AG09319 (cell line): ENCODE data around the gene EIF1.

ENCODE experiments used
- DNase-seq: peaks from one replicate; pipeline ENCODE4 v3.0.0-alpha.2; 2010; ENCODE audit warnings: low read depth; ENCODE audit errors: extremely low read depth
- TF ChIP-seq, protein P1 (sequence below): IDR thresholded peaks from 2 replicates; pipeline ENCODE4 v1.5.1; 2011; ENCODE audit warnings: low read depth, mild to moderate bottlenecking, inconsistent platforms, low read length, moderate library complexity

The EIF1 gene

DNA sequence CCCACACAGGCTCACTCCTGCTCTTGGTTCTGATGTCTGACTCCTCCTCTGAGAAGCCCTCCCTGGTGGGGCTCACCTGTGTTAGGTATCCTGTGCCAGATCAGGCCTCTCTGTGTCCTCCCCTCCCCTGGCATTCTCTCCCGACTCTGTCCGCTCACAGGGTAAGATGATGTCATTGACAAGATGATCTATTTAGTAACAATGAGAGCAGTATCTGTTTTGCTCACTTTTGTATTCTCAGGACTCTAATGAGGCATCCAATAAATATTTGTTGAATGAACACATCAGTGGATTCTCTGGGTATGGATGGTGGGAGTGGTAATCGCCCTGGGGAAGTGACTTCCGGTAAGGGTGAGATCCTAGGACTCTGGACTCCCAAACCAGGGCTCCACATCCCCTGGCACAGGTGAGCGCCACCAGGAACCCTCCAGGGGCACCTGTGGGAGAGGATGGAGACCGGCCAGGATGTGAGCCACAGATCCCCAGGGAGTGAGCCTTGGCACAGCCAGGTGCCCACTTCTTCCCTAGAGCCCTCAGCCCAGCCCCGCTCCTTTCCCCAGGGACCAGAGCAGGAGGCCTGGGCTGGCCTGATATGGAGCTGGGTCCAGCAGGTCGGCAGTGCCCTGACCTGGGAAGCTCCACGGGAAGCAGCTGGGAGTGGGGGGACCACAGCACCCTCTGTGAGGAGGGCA lies 51.1 kb downstream of the EIF1 start:
- TF ChIP-seq, protein P1, sequence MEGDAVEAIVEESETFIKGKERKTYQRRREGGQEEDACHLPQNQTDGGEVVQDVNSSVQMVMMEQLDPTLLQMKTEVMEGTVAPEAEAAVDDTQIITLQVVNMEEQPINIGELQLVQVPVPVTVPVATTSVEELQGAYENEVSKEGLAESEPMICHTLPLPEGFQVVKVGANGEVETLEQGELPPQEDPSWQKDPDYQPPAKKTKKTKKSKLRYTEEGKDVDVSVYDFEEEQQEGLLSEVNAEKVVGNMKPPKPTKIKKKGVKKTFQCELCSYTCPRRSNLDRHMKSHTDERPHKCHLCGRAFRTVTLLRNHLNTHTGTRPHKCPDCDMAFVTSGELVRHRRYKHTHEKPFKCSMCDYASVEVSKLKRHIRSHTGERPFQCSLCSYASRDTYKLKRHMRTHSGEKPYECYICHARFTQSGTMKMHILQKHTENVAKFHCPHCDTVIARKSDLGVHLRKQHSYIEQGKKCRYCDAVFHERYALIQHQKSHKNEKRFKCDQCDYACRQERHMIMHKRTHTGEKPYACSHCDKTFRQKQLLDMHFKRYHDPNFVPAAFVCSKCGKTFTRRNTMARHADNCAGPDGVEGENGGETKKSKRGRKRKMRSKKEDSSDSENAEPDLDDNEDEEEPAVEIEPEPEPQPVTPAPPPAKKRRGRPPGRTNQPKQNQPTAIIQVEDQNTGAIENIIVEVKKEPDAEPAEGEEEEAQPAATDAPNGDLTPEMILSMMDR: no peak
- DNase-seq: no peak

DNA sequence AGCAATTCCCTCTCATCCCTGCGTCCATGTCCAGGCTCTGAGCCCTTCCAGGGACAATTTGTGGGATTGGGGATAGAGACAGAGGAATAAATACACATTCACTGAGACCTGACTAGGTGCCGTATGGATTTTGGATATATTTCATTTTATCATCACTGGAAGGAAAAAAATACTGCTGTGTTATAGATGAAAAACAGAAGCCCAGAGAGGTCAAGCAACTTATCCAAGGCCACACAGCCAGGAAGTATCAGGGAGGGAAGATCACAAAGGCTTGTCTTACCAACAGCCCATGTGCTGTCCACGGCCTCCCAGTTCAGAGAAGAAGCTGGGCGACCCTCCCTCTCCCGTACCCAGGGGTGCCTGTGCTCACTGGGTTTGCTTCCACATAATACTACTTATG lies 51.8 kb downstream of the EIF1 start:
- TF ChIP-seq, protein P1: no peak
- DNase-seq: no peak

GRCh38 chr17:41741709-41742108 lies 53.0 kb downstream of the EIF1 start:
- TF ChIP-seq, protein P1: no peak
- DNase-seq: no peak
